Activated CD4-positive, alpha-beta T cell treated with anti-CD3 and anti-CD28 coated beads, Interleukin-2, amount 10 ng/mL, durations not matched to agents 7 days and 5 days (primary cell): ENCODE data around the gene HMGB1. TPM values are rescaled to one million over a fixed set of nuclear protein-coding genes. Genes with fewer than 3 reads are reported as not detected.

Experiments
- CTCF ChIA-PET: fragments of 350-600 bp; sonication (Branson Sonifier 250); formaldehyde crosslinking; loops from one replicate; lab custom pipeline; 2021; ENCODE audit warnings: antibody characterized with exemption; lab: Charles Lee
- POLR2A ChIA-PET: fragments of 350-600 bp; sonication (Branson Sonifier 250); formaldehyde crosslinking; loops from one replicate; lab custom pipeline; 2021; ENCODE audit warnings: antibody characterized with exemption; lab: Charles Lee
- DNase-seq: peaks from one replicate; pipeline ENCODE4 v3.0.0-alpha.2; 2020
- H3K27ac Mint-ChIP-seq: one replicate; pipeline ENCODE4 v1.8.0; 2021; ENCODE audit warnings: mild to moderate bottlenecking, moderate library complexity, mixed read lengths
- H3K27me3 Mint-ChIP-seq: one replicate; pipeline ENCODE4 v1.8.0; 2021; ENCODE audit warnings: mixed read lengths
- H3K36me3 Mint-ChIP-seq: one replicate; pipeline ENCODE4 v1.8.0; 2021; ENCODE audit warnings: low read depth, mixed read lengths
- H3K4me1 Mint-ChIP-seq: one replicate; pipeline ENCODE4 v1.8.0; 2021; ENCODE audit warnings: mixed read lengths
- H3K4me3 Mint-ChIP-seq: one replicate; pipeline ENCODE4 v1.8.0; 2021; ENCODE audit warnings: mild to moderate bottlenecking, moderate library complexity, mixed read lengths
- H3K9me3 Mint-ChIP-seq: one replicate; pipeline ENCODE4 v1.8.0; 2021; ENCODE audit warnings: mixed read lengths
- total RNA-seq, 2 experiments: library from RNA; stranded (reverse); gene quantifications; one replicate each; pipeline ENCODE4 v1.2.3, GENCODE V29; 2021

Gene HMGB1
- total RNA-seq, 2 experiments from 2014 or later = 709 to 827 TPM

DNA sequence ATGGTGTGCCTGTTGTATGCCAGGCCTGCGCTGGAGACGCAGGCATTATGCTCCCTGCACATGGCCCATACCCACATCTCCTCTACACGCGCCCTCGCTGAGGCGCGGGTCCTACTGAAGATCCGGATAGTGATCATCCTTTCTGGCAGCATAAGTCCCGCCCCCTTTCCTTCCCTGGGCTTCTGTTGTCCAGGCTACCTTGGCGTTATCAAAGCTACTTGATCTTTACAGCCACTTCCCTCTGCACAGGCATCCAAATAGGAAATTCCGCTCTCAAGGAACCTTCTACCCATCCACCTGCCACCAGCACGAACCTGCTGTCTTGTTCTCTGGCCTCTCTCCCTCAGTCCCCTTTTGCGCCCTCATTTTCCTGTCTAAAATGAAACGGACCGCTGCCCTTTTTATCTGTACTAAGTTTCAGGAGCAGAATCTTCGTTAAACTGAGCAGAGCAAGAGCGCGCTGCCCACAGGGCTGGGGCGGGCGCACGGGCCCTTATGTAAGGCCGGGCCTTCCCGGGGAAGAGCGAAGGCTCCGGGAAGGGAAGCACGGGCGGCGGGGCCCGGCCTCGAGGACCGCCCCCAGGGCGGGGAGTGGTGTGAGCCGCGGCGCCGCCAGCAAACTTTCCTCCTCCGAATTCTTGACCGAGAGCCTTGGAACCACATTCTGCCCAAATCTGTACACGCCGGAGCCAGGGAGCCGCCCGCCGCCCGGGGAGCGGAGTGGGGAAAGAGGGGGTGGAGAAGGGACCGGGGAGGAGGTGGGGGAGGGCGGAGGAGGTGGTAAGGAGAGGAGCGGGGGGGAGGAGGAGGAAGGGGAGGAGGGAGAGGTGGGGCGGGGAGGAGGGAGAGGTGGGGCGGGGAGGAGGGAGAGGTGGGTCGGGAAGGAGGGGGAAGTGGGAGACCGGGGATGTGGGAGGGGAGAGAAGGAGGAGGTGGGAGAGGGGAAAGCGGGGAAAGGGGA lies 44.4 kb downstream of the HMGB1 start:
- H3K4me1 Mint-ChIP-seq = peaks cover 26% of the 10 kb centered on the region
- peak overlapping the region; percentile 75 for H3K4me3 Mint-ChIP-seq
- DNase-seq = peak; percentile 54
- peak overlapping the region; percentile 75 for H3K27ac Mint-ChIP-seq
- H3K9me3 Mint-ChIP-seq = no peaks in the 10 kb centered on the region
- POLR2A ChIA-PET = interaction anchor here (1.0 kb wide), 1 partner anchor 44 kb away, joined by 3 read pairs; the partner anchor contains the start of gene HMGB1
- H3K36me3 Mint-ChIP-seq = no peaks in the 10 kb centered on the region
- CTCF ChIA-PET = interaction anchor here (1.0 to 1.1 kb wide), 2 partner anchors 8 to 10 kb away, joined by 4 read pairs; no protein-coding TSS in a partner anchor
- H3K27me3 Mint-ChIP-seq = peaks cover 4% of the 10 kb centered on the region

DNA sequence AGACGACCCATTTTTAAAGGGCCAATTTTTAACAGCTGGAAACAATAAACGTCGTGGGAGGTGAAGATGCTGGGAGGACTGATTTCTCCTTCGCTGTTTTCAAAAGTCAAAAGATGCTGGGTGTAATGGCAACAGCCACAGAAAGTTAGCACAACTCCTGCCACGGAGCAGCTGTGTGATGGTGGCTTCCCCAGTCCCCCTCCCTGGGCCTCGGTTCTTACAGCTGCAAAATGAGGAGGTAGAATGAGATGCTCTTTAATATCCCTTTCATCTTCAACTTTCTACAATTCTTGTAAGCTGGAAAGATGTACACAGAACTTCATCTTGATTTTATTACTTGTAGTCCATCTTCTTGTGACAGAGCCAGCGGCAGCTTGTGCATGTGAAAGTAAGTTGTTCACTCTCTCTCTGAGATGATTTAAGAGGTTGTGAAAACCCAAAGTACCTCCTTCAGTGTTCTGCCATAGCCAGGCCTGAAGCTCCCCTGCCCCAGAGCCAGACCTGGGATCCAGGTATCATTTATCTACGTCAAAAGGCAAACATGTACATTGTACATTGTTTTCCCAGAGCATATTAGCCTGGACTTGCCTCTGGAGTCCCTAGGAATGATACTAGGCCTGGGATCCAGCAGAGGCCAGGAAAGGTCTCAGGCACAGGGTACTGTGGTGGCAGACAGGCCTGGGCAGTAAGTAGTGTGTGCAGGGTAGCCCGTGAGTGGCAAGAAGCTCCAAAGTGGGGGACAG lies 46.8 kb downstream of the HMGB1 start:
- CTCF ChIA-PET = interaction anchor here (0.6 to 1.0 kb wide), 6 partner anchors 27 to 145 kb away, joined by 3 to 4 read pairs (median 3); no protein-coding TSS in a partner anchor
- POLR2A ChIA-PET = no interaction called here
- H3K9me3 Mint-ChIP-seq = no peaks in the 10 kb centered on the region
- no peaks in the 10 kb centered on the region for H3K36me3 Mint-ChIP-seq
- no peak overlapping the region for H3K4me3 Mint-ChIP-seq
- H3K4me1 Mint-ChIP-seq = peaks cover 36% of the 10 kb centered on the region
- H3K27ac Mint-ChIP-seq = peak overlapping the region; percentile 6
- no peak for DNase-seq
- H3K27me3 Mint-ChIP-seq = peaks cover 4% of the 10 kb centered on the region

- H3K4me3 Mint-ChIP-seq = no peak overlapping the region
- POLR2A ChIA-PET = no interaction called here
These were observed 47.5 kb downstream of the HMGB1 start for GRCh38 chr13:30418075-30418716.

GRCh38 chr13:30416471-30416870 lies 49.3 kb downstream of the HMGB1 start:
- Mint-ChIP-seq H3K4me3 (no peak overlapping the region), H3K27me3 (no peaks in the 10 kb centered on the region), H3K9me3 (no peaks in the 10 kb centered on the region), H3K36me3 (no peaks in the 10 kb centered on the region), H3K27ac (no peak overlapping the region), H3K4me1 (peaks cover 33% of the 10 kb centered on the region)
- no peak for DNase-seq
- ChIA-PET CTCF (interaction anchor here (0.7 to 1.1 kb wide), 2 partner anchors 14 to 38 kb away, joined by 3 read pairs; no protein-coding TSS in a partner anchor), POLR2A (no interaction called here)

More at GRCh38 chr13:30418075-30418716, 47.5 kb downstream of the HMGB1 start:
- H3K27ac Mint-ChIP-seq = no peak overlapping the region
- no peaks in the 10 kb centered on the region for H3K9me3 Mint-ChIP-seq
- CTCF ChIA-PET = interaction anchor here (1.0 kb wide), 2 partner anchors 10 to 28 kb away, joined by 3 to 5 read pairs; no protein-coding TSS in a partner anchor
- H3K4me1 Mint-ChIP-seq = peaks cover 36% of the 10 kb centered on the region
- DNase-seq = no peak
- H3K36me3 Mint-ChIP-seq = no peaks in the 10 kb centered on the region
- H3K27me3 Mint-ChIP-seq = peaks cover 4% of the 10 kb centered on the region

- H3K4me1 Mint-ChIP-seq = peaks cover 26% of the 10 kb centered on the region
- DNase-seq = no peak
- no peaks in the 10 kb centered on the region for H3K27me3 Mint-ChIP-seq
- no peak overlapping the region for H3K27ac Mint-ChIP-seq
- H3K4me3 Mint-ChIP-seq = no peak overlapping the region
- H3K36me3 Mint-ChIP-seq = no peaks in the 10 kb centered on the region
- POLR2A ChIA-PET = no interaction called here
- no peaks in the 10 kb centered on the region for H3K9me3 Mint-ChIP-seq
- CTCF ChIA-PET = interaction anchor here (1.0 to 1.1 kb wide), 2 partner anchors 19 to 39 kb away, joined by 3 read pairs; no protein-coding TSS in a partner anchor
These were observed 50.2 kb downstream of the HMGB1 start for GRCh38 chr13:30415430-30416030.

GRCh38 chr13:30413842-30414241 lies 51.9 kb downstream of the HMGB1 start:
- H3K4me3 Mint-ChIP-seq = no peak overlapping the region
- no peak overlapping the region for H3K27ac Mint-ChIP-seq
- H3K9me3 Mint-ChIP-seq = no peaks in the 10 kb centered on the region
- DNase-seq = no peak
- POLR2A ChIA-PET = interaction anchor here (0.6 kb wide), 1 partner anchor 43 kb away, joined by 5 read pairs; no protein-coding TSS in a partner anchor
- no peaks in the 10 kb centered on the region for H3K36me3 Mint-ChIP-seq
- CTCF ChIA-PET = interaction anchor here (0.9 kb wide), 1 partner anchor 20 kb away, joined by 3 read pairs; no protein-coding TSS in a partner anchor
- peaks cover 31% of the 10 kb centered on the region for H3K4me1 Mint-ChIP-seq
- no peaks in the 10 kb centered on the region for H3K27me3 Mint-ChIP-seq

- ChIA-PET CTCF (interaction anchor here (0.7 kb wide), 1 partner anchor 269 kb away, joined by 3 read pairs; no protein-coding TSS in a partner anchor), POLR2A (no interaction called here)
- H3K4me1 Mint-ChIP-seq = peaks cover 38% of the 10 kb centered on the region
- H3K27me3 Mint-ChIP-seq = no peaks in the 10 kb centered on the region
- no peak overlapping the region for H3K27ac Mint-ChIP-seq
- no peak for DNase-seq
- no peak overlapping the region for H3K4me3 Mint-ChIP-seq
- H3K9me3 Mint-ChIP-seq = no peaks in the 10 kb centered on the region
- peaks cover 3% of the 10 kb centered on the region for H3K36me3 Mint-ChIP-seq
These were observed 53.4 kb downstream of the HMGB1 start for GRCh38 chr13:30412346-30412745.

DNA sequence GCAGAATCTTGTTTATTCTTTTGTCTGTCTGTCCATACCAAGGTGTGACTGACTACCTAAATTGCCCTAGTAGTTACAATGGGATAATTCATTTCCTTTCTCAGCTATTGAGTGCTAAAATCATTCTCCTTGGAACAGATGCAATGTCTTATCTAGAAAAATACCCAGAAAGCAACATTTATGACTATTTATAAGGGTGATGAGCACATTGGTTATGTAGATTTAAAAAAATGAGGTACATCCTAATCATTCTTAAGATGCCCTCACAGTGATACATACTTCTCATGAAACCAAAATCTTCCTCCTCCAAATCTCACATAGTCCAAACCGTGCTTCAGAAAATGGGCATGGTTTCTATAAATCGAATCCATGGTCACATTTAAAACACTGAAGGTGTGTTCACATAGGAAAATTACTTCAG lies 55.0 kb downstream of the HMGB1 start:
- ChIA-PET POLR2A (no interaction called here), CTCF (interaction anchor here (1.2 kb wide), 1 partner anchor 19 kb away, joined by 3 read pairs; no protein-coding TSS in a partner anchor)
- peaks cover 5% of the 10 kb centered on the region for H3K27me3 Mint-ChIP-seq
- H3K4me3 Mint-ChIP-seq = no peak overlapping the region
- H3K36me3 Mint-ChIP-seq = peaks cover 3% of the 10 kb centered on the region
- no peak for DNase-seq
- peaks cover 40% of the 10 kb centered on the region for H3K4me1 Mint-ChIP-seq
- no peaks in the 10 kb centered on the region for H3K9me3 Mint-ChIP-seq
- no peak overlapping the region for H3K27ac Mint-ChIP-seq

DNA sequence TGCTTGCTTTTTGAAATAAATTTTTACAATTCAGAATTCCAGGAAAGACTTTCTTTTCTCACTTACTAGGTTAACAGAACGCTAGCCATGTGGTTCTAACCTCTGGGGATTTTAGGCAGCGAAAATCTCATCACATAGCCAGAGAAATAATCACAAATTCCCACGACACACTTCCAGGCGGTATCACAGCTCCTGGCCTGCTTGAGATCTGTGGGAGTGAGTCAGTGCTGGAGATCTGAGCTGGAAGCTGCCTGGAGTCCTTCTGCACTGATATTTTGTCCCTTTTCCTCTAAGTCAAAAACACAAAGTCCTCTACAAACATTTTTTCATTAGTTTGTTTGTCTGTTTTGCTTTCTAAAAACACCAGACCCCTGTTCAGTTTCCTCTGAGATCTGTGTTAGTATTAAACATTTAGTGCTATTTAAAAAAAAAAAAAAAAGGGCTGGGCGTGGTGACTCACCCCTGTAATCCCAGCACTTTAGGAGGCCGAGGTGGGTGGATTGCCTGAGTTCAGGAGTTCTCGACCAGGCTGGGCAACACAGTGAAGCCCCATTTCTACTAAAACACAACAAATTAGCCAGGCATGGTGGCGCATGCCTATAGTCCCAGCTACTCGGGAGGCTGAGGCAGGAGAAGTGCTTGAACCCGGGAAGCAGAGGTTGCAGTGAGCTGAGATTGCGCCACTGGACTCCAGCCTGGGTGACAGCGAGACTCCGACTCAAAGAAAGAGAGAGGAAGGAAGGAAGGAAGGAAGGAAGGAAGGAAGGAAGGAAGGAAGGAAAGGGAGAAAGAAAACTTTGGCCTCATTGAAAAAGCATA lies 55.6 kb downstream of the HMGB1 start:
- no peaks in the 10 kb centered on the region for H3K9me3 Mint-ChIP-seq
- DNase-seq = no peak
- ChIA-PET CTCF (interaction anchor here (1.0 kb wide), 1 partner anchor 257 kb away, joined by 4 read pairs; no protein-coding TSS in a partner anchor), POLR2A (no interaction called here)
- H3K27me3 Mint-ChIP-seq = peaks cover 5% of the 10 kb centered on the region
- peaks cover 34% of the 10 kb centered on the region for H3K4me1 Mint-ChIP-seq
- H3K27ac Mint-ChIP-seq = peak overlapping the region; percentile 15
- peaks cover 3% of the 10 kb centered on the region for H3K36me3 Mint-ChIP-seq
- no peak overlapping the region for H3K4me3 Mint-ChIP-seq

DNA sequence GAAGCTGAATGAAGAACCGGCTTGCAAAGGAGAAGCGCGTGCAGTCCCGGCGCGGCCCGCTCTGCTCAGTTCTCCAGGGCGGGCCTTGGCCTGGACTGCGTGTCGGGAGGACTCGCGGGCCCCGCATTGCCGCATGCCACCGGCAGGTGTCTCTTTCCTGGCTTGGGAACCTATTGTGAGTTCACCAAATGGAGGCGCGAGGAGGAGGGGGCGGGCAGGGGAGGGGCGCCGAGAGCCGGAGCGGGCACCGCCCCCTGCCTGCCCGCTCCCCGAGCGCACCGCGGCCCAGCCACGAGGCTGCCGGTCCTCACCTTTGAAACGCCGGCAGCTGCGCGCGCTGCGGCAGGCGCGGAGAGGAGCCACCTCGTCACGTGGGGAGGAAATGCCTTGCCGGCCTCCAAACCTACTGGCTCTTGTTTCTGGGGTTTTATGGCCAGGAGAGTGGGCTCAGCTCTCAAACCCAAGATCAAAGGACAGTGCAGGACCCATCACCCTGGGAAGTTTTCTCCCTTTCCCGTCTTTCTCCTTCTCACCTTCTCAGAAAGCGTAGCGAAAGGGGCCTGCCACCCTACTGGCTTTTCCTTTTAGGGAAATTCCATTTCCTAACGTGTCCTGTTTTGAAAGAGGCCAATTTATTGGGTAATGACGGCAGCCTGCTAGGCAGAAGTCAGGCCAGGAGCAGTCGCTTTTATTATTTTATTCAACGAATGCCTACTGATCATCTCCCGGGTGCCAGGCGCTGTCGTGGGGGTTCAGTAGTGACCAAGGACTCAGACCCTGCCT lies 57.2 kb downstream of the HMGB1 start:
- H3K27ac Mint-ChIP-seq = peak overlapping the region; percentile 73
- H3K4me1 Mint-ChIP-seq = peaks cover 33% of the 10 kb centered on the region
- CTCF ChIA-PET = interaction anchor here (0.8 to 1.8 kb wide), 9 partner anchors 9 to 73 kb away, joined by 3 to 5 read pairs (median 3); no protein-coding TSS in a partner anchor
- H3K27me3 Mint-ChIP-seq = peaks cover 5% of the 10 kb centered on the region
- DNase-seq = peak; percentile 91
- peak overlapping the region; percentile 42 for H3K4me3 Mint-ChIP-seq
- H3K36me3 Mint-ChIP-seq = peaks cover 3% of the 10 kb centered on the region
- POLR2A ChIA-PET = no interaction called here
- H3K9me3 Mint-ChIP-seq = no peaks in the 10 kb centered on the region
